Keratinocyte (primary cell): ENCODE measurements around the gene PRXL2B.

Experiments used
- CTCF ChIP-seq, 3 experiments: IDR thresholded peaks in 1 of 3; conservative IDR thresholded peaks in 1 of 3; optimal IDR thresholded peaks in 1 of 3; 2 replicates in 2 of 3; 3 replicates in 1 of 3; pipeline versions ENCODE3 to v1.5.1; 2011; ENCODE audit warnings: low read length in 3 of 3, mild to moderate bottlenecking in 3 of 3, moderate library complexity in 2 of 3, control low read depth in 1 of 3, inconsistent platforms in 1 of 3; ENCODE audit not compliant: insufficient read depth in 2 of 3; ENCODE audit errors: extremely low read depth in 1 of 3
- EZH2 ChIP-seq: IDR thresholded peaks from one replicate; pipeline ENCODE4 v1.6.1; 2012; ENCODE audit warnings: inconsistent platforms, mild to moderate bottlenecking, low read length, moderate library complexity

DNA sequence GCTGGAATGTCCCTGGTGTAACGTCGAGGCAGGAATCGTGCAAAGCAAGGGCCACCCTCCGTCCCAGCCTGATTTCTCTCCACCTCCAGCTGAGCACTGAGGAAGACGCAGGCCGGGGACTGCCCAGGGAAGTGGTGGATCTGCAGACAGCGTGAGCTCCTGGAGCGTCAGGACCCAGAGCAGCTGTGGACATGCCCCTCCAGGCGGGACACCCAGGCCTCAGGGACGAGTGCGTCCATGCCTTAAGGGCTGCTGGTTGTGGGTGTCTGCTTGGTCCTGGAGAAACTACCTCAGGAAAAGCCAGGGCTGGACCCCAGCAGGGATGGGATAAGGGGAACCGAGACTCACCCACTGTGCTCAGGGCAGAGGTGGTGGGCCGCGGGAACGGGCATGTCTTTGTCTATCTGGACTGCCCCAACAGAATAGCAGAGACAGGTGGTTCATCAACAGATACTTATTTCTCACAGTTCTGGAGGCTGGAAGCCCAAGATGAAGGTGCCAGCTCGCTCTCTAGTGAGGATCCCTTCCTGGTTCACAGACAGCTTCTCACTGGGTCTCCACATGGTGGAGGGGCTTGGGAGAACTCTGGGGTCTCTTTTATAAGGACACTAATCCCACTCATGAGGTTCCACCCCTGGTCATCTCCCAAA is 52.0 kb downstream of the PRXL2B start:
- TF ChIP-seq CTCF (optimal IDR thresholded peaks at IDR 0.05 in 1 of 3, IDR thresholded peaks at IDR 0.05 in 1 of 3, conservative IDR thresholded peaks at IDR 0.05 in 1 of 3; ENCODE audit: extremely low read depth in 1 of 3, insufficient read depth in 2 of 3, low read length in 3 of 3) (no peak), EZH2 (no peak)
